ENCODE data around the gene ARPC1B.
"Not testable (repeated sequence)": the region's sequence is repeated elsewhere in the genome, so short reads cannot be mapped to it uniquely, and the experiment has no call there.

Gene ARPC1B

DNA sequence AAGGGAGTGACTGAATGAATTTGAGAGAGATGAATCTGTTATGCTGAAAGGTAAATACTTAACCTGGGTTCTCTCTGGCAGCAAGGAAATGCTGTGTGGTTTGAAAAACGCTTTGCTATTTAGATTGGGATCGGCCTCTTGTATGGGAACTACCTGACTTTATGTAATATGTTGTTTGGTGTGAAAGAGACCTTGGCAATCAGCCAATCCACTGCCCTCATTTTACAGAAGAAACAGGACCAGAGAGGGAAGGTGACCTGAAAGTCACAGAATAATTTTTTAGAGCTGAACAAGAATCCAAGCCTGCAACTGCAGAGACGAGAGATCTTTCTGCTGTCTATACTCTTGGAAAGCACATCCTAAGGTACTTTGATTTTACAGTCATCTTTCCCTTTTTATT lies 35.3 kb downstream of the ARPC1B start:
- no peak for DNase-seq (ENCODE audit: low spot score)

DNA sequence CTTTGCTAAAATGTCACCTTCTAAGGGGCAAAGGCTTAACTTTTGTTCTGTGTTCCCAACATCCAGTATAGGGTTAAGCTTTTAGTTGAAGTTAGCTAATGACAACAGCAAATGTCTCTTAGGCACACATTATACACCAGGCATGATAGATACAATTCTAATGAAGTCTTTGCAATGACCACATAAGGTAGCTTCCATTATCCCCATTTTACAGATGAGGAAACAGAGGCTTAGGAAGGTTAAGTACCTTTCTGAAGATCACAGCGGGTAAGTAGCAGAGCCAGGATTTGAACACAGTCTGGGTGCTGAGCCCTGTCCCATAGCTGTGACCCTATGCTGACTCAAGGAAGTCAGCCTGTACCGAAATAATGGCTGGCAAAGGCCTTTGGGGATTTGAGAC lies 36.1 kb downstream of the ARPC1B start:
- no peak for DNase-seq (ENCODE audit: low spot score)

DNA sequence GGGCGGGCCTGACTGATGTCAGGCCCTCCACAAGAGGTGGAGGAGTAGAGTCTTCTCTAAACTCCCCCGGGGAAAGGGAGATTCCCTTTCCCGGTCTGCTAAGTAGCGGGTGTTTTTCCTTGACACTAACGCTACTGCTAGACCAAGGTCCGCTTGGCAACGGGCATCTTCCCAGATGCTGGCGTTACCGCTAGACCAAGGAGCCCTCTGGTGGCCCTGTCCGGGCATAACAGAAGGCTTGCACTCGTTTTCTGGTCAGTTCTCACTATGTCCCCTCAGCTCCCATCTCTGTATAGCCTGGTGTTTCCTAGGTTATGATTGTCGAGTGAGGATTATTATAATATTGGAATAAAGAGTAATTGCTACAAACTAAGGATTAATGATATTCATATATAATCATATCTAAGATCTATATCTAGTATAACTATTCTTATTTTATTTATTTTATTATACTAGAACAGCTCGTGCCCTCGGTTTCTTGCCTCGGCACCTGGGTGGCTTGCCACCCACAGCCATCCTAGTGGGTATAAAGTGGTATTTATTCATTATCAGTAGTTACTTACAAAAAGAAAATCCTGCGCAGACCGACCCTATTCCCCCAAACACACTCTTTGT lies 41.1 kb downstream of the ARPC1B start:
- not testable (repeated sequence) for DNase-seq (ENCODE audit: low spot score)

DNA sequence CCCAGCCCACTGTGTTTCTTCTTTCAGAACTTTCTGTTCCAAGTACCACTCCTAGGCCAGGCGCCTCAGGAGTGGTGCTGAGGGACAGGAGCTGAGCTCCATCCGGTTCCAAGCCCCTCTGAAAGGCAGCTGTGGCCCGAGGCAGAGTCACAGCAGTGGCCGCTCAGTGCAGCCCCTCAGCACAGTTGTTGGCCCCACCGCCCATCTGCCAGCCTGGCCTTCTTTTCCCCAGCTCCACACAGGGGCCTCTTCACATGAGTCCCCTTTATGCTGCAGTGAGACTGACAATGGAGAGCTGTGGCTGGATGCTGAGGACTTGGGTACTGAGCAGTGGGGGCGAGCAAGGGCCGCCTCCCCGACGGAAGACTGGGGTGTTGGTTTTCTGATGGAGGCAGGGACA lies 43.7 kb downstream of the ARPC1B start:
- DNase-seq (ENCODE audit: low spot score) = no peak

DNA sequence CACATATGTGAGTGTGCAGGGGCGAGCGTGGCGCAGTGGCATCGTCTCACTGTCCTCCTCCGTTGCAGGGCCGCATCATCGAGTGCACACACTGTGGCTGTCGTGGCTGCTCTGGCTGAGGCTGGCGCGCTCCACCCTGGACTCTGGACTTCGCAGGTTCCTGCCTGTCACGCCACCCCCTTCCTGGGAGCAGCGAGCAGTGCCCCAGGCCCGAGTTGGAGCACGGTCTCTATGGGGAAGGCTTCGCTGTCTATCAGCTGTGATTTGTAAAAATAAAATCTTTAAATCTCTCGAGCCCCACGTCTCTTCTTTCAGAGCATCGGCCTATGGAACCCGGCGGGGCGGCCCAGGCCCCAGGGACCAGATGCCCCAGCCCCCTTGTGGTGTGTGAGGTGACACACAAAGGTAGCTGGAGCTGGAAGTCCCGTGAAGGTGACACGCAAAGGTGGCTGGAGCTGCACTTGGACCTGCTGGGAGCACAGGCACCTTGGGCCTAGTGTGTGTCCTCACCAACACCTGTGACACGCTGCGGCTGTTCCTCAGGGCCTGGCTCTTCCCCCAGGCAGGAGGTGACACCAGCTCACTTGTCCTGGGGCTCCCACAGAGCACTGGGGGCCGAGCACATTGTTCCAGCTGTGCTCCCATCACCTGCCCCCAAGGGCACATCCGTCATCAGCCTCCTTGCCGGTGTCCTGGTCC lies 44.9 kb downstream of the ARPC1B start:
- no peak for DNase-seq (ENCODE audit: low spot score)

DNA sequence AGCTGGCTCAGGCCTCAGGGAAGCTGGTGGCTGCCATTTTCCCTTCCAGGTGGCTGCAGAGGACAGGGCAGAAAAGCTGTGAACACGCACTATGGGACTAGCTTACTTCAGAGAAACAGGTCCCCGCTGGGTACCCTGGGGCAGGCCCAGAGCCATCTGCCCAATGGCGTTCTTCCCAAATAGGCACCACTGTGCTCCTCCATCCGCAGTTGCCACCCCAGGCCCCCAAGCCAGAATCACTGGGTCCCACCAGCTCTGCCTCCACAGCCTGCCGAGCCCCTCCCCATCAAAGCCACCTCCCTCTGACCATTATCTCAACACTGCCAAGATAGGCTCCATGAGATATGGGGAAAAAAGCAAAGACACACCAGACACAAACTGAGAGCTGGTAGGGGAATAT lies 45.7 kb downstream of the ARPC1B start:
- DNase-seq (ENCODE audit: low spot score) = no peak

DNA sequence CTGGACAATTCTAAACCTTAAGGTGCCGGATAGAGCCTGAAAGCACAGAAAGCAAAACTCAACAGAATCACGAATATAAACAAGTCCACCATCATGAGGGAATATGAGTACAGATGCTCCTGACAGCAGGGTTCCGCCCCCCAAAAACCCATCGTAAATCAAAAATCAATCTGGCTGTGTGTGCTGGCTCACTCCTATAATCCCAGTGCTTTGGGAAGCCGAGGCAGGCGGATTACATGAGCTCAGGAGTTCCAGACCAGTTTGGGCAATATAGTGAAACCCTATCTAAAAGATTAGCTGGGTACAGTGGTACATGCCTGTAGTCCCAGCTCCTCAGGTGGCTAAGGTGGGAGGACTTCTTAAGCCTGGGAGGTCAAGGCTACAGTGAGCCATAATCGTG lies 46.5 kb downstream of the ARPC1B start:
- DNase-seq (ENCODE audit: low spot score) = no peak

DNA sequence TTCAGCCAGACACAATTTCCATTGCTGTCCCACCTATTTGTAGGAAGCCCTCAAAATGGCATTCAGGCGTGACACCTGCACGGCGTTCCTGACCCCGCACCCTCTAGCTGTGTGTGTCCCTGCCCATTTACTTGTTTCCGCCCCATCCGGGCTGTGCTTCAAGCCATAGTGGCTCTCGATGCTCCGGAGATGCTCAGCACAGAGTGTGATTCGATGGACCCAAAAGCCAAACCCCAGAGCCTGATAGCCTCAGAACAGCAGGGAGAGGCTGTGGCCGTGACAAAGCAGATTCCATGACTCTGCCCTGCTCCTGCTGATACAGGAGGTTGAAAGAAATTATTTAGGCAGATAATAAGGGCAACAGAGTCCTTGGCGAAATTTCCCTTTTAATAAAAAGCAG lies 47.7 kb downstream of the ARPC1B start:
- DNase-seq (ENCODE audit: low spot score) = no peak

DNA sequence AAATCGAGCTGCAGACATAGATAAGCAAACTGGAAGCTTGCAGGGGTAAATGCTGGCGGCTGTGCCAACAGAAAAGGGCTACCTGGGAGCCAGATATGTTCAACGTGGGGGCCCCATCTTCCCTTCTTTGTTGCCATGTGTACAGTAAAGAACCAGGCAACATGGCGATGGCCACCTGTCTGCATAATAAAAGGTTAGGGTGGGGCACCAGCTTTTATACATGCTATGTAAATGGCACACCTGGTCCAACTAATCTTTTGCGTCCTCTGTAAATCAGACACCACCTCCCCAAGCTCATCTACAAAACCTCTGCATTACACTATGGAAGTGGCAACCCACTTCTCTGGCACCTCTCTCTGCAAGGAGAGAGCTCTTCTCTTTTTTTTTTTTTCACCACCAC lies 48.1 kb downstream of the ARPC1B start:
- no peak for DNase-seq (ENCODE audit: low spot score)

DNA sequence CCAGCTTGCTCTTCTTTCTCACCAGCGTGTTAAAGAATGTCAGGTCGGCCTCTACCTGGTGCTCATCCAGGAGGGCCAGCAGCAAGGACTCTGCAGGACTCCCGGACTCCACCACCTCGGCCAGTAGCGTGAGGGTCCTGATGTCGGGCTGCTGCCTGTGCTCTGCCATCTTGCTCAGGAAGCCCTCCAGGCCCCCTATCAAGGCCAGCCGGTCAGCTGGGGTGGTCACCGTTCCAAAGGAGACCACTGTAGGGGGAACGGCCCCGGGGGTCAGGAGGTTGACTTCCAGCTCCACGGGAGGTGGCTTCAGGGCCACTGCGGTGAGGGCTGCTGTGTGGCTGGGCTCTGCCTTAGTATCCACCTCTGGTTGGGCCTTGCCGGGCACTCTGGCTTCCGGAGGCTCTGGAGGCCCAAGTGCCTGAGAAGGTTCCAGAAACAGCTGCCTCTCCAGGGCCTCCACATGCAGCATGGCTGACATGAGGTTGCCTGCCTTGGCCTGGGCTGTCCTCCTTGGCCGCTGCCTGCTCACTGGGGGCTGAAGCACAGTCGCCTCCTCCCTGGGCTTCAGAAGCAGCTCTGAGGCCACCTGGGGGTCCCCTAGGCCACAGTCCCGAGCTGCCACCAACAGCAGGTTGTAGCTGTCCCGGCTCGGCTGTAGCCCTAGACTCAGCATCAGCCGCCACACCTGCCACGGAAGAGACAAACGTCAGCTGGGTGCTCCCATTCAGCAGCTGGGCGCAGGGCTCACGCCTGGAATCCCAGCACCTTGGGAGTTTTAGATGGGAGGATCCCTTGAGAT lies 50.6 kb downstream of the ARPC1B start:
- DNase-seq (ENCODE audit: low spot score) = no peak

DNA sequence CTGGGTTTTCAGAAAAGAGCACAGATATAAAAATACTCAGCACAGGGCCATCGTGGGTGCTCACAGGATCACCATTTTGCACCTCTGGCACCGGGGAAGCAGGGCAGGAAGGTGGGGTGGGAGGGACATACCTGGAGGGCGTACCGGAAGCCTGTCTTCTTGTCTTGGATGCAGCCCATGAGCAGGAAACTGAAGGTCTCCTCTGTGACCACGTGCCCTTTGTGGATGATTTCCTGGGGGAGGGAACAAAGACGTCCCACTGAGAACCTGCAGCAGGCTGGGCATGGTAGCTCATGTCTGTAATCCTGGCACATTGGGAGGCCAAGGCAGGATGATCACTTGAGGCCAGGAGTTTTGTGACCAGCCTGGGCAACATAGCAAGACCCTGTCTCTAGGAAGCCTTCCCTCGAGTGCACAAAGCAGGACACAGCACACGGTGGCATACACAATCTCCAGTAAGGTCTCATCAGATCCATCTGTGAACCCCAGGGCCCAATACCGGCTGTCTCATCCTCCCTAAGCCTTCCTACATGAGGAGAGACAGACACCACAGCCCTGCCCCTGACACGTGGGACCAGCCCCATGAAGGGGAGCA lies 54.5 kb downstream of the ARPC1B start:
- no peak for DNase-seq (ENCODE audit: low spot score)

DNA sequence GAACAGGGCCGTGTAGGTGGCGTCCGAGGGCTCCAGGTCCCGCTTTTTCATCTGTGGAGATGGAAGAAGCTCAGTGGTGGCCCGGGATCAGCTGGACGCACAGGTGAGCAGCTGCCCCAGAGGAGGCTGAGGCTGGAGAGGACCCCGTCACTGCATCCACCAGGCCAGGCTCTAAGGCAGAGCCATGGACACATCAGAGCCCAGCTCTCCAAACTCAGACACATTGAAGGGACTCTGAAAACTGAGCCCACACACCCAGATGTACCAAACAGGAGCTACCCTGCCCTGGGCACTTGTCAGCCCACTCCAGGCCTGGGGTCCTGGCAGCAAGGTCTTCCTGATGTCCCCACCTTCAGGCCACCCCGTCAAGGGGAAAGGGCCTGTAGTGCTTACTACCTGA lies 55.2 kb downstream of the ARPC1B start:
- no peak for DNase-seq (ENCODE audit: low spot score)

DNA sequence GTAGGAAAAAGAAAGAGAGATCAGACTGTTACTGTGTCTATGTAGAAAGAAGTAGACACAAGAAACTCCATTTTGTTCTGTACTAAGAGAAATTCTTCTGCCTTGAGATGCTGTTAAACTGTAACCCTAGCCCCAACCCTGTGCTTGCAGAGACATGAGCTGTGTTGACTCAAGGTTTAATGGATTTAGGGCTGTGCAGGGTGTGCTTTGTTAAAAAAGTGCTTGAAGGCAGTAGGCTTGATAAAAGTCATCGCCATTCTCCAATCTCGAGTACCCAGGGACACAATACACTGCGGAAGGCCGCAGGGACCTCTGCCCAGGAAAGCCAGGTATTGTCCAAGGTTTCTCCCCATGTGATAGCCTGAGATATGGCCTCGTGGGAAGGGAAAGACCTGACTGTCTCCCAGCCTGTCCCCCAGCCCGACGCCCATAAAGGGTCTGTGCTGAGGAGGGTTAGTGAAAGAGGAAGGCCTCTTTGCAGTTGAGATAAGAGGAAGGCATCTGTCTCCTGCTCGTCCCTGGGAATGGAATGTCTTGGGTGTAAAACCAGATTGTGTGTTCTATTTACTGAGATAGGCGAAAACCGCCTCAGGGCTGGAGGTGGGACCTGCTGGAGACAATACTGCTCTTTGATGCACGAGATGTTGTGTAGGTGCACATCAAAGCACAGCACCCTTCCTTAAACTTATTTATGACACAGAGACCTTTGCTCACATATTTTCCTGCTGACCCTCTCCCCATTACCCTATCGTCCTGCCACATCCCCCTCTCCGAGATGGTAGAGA lies 57.4 kb downstream of the ARPC1B start:
- DNase-seq (ENCODE audit: low spot score) = not testable (repeated sequence)

DNA sequence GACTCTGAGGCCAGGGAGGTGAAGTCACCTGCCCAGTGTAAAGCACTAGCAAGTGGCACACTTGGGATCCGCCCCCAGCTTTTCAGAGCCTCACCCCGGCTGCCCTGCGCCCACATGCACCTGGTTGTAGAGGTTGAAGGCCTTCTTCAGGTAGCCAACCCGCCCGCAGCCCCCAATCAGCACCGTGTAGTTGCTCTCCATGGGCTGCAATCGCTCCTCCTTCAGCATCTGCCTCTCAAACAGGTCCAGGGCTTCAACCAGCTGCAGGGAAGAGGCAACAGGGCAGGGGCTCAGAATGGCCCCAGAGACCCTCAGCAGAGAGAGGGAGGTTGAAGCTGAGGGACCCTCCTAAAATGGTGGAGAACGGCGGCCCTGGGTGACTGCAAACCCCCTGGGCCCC lies 58.6 kb downstream of the ARPC1B start:
- no peak for DNase-seq (ENCODE audit: low spot score)

DNA sequence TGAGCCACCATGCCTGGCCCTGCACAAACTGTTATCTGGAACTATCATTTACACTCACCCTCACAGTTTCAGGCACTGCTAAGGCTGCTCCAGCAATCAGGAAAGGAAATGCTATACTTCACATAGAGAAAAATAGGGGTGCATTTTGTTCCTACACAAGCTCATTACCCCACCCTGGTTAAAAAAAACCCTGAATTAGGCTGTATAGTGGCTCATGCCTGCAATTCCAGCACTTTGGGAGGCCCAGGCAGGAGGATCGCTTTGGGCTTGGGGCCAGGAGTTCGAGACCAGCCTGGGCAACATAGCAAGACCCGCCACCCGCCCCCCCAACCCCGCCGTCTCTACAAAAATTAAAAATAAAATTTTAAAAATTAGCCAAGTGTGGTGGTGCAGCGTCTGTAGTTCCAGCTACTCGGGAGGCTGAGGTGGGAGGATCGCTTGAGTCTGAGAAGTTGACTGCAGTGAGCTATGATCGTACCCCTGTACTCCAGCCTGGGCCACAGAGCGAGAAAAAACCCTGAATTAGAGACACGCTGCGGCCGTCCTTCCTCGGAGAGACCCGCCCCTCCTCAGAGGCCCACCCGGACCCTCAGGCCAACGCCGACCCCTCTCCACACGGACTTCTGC lies 63.5 kb downstream of the ARPC1B start:
- DNase-seq (ENCODE audit: low spot score) = no peak

DNA sequence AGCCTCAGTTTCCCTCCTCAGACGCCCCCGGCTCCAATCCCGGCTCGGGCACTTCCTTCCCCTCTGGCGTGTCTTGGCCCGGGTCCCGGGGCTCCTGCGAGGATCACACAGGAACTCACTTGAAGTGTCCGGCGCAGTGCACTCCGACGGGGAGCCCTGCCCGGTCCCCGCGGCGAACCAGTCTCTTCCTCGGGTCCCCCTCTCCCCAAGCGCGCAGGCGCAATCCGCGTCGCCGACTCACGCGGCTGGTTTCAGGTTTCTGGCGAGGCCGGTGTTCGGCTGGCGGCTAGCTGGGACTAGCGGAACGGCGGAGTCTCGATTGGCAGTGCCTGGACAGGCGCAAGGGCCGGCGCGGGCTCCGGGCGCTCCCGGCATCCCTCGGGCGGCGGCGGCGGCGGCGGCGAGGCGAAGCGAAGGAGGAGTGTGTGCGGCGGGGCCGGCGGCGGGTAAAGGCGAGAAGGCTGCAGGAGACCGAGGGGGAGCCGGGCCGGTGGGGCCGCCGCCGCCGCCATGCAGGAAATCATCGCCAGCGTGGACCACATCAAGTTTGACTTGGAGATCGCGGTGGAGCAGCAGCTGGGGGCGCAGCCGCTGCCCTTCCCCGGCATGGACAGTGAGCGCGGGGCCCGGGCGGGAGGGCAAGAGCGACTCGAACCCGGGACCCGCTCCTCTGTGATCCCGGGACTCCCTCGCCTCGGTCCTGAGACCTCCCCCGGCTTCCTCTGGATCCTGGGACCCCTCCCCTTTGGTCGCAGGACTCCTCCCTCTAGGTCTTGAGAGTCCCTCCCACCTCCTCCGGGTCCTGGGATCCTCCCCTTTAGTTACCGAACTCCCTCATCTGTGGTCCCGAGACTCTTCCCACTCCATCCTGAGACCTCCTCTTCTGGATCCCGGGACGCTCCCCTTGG lies 64.3 kb downstream of the ARPC1B start, which contains the start of the genes CPSF4 and PTCD1:
CPSF4 (plus strand) TSS at position 371 of the 908 bp plus-strand sequence; CDS start at position 511, 140 bp downstream.
PTCD1 (minus strand) TSS at position 226 of the 908 bp plus-strand sequence. CDS start 3,556 bp downstream, outside the sequence.
- DNase-seq (ENCODE audit: low spot score) = peak; percentile 86

DNA sequence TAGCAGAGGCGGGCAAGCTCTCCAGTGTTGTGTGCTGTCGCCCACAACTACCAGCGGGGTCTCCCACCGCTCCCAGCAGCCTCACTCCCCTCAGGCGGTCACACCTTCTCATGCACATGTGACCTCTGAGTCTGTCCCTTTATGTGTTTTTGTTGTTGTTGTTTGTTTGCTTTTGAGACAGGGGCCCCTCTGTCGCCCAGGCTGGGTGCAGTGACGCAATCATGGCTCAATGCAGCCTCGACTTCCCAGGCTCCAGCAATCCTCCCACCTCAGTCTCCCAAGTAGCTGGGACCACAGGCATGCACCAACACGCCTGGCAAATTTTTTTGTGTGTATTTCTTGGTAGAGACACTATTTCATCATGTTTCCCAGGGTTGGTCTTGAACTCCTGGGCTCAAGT lies 65.7 kb downstream of the ARPC1B start:
- no peak for DNase-seq (ENCODE audit: low spot score)
